ENCODE measurements around the gene TNFAIP1.
A peak's percentile ranks its signal among the peaks of the same experiment; 100 is the strongest.
"Not testable (repeated sequence)": the region's sequence is repeated elsewhere in the genome, so short reads cannot be mapped to it uniquely, and the experiment has no call there.

Gene TNFAIP1

DNA sequence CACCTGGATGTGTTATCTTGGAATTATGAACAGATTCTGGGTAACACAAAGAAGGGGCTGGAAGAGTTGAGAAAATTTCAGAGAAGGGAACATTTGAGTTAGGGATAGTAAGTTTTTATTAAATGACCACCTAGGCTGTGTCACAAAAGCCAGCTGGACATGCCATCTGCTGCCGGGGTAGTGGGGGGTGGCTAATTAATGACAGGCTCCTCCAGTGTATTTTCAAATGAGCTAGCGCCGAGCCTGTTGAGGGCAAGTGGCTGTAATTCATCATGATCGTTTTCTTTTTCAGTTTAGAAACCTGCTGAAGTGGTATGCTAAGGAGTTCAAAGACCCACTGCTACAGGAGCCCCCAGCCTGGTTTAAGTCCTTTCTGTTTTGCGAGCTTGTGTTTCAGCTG, 10.3 kb upstream of the TNFAIP1 start:
- no peak for DNase-seq (ENCODE audit: low read depth)

DNA sequence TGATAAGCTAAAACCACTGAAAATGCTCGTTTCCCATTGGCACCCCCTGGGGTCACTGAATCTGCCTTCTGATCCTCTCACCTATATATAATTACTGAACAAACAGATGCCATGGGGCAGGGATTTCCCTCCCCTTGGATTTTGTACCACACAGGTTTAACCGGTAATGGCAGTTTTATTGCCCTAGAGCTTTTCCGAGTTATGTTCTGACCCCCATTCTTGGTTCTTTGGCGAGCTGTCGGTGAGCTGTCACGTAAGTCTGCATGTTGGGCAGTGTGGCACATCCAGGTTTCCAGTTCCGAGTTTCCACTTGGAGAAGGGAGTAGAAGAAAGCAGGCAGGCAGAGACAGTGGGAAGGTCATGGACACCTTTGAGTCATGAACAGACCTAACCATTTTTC, 9.4 kb upstream of the TNFAIP1 start:
- no peak for DNase-seq (ENCODE audit: low read depth)

DNA sequence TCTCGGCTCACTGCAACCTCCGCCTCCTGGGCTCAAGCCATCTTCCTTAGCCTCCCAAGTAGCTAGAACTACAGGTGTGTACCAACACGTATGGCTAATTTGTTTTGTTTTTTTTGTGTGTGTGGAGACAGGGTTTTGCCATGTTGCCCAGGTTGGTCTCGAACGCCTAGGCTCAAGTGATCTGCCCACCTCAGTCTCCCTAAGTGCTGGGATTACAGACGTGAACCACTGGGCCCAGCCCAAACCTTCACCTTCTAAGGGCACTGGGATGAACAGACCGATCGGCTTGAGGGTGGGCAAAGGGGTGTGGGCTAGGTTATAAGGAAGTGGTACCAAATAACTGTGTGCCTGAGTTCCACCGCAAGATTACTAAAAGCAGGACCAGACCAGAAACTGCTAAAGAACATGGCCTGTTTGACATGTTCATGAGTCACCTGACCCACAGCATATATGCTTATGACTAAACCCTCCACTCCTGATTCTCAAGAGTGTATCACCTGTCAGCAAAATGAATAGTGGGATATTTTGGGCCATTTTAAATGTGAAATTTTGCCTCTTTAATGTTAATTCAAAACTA, 8.4 kb upstream of the TNFAIP1 start:
- DNase-seq (ENCODE audit: low read depth): no peak

DNA sequence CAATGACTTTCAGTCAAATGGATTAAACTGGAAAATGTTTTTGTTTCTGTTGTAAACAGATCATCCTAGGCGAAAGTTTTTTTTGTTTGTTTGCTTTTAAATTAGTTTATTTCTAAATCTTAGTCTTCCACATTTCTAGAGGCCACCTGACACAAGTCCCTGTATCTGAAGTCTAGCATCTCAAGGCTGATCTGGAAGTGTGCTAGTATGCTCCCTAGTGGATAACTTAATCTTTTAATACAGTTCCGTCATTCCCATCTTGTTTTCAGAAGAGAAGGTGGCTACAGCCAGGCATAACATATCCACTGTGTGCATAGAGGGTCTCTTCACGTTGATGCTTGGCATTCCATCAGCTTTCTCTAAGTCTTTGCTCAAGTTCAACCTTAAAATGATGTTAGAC, 7.9 kb upstream of the TNFAIP1 start:
- no peak for DNase-seq (ENCODE audit: low read depth)

DNA sequence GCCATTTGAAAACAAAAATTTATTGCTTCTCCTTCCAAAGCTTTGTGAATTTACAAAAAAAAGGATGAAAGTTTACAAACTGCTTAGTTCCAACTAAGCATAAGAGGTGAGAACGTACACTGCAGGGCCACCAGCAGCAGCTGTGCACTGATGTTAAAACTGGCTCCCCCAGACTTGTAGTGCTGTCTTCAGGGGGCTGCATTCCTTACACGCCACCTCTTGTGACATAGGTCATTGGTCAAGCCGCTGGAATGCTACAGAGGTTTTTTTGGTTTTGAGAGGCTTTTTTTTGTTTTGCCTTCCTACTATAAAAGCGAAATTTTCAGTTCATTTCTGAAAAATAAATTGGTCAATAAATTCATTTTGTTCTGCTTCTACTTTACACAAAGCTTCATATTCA, 7.2 kb upstream of the TNFAIP1 start:
- DNase-seq (ENCODE audit: low read depth): no peak

DNA sequence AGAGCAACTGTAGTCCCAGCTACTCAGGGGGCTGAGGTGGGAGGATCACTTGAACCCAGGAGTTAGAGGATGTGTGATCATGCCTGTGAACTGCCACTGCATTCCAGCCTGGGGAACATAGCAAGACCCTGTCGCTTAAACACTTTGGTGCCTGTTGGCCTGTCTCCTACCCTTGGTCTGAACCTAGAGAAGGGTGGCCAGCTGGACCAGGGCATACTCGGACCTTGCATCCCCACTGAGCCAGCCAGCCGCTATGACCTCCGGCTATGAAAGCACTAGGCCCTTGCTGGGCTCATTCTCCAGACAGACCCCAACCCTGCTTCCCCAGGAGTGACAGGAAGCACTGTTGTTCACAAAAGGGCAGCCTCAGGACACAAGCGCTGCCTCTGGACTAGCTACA, 4.9 kb upstream of the TNFAIP1 start:
- DNase-seq (ENCODE audit: low read depth): no peak

DNA sequence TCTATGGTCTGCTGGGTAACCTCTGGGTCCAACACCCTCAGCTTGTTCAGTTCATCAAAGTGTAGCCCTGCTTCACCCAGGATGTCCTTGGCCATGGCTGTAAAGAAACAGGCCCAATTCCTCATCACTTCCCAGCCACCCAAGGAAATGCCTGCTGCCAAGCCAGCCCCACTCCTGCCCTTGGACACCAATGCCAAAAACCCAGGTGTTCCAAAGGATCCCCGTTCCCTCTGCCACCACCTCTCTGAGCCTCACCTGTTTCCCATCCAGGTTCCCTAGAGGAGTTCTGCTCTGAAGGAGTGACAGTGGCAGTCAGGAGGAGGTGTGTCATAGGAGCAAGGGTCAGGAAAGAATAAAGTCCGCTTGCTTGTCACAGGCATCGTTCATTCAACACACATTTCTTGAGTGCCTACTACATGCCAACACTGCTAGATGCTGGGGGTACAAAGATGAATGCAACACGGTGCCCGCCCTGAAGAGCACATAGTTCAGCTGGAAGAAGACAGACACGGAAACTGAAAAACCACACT, 3.6 kb upstream of the TNFAIP1 start:
- DNase-seq (ENCODE audit: low read depth): no peak

DNA sequence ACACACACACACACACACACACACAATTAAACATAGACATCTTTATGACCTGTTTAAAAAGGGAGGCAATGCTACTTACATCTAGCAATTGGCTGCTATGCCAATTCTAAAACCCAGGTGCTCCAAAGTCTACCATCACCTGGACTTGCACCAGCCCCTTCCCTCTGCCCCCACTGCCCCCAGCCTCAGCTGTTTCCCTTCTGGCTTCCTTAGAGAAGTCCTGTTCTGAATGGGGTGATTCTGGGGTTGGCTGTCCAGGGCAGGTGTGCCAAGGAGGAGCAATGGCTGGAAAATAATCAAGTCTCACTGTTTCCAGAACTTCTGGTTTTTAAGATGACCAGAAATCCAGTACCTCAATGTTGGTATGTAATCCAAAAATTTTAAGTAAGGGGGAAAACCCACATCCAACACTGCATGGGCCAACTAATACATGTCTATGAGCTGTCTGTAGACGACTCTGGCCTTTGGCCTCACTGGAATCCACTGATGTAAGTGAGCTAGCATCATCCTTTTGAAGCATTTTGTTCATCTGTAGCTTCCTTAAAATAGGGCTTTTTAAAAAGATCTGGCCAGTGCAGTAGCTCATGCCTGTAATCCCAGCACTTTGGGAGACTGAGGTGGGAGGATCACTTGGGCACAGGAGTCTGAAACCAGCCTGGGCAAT, 2.3 kb upstream of the TNFAIP1 start:
- DNase-seq (ENCODE audit: low read depth): no peak

DNA sequence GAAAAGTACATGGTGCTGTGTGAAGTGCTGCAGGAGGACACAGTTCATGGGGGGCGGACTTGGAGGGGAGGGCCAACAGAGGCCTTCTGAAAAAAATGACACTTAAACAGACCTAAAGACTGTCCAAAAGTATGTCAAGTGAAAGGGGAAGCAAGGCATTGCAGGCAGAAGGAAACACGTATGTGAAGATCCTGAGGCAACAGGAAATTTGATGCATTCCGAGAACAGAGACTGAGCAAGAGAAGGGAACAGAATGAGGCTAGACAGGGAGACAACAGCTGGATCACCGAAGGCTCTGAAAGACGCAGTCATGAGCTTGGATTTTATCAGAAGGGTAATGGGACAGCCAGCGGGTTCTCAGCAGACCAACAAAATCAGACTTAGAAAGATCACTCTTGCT, 1.4 kb upstream of the TNFAIP1 start:
- DNase-seq (ENCODE audit: low read depth): no peak

DNA sequence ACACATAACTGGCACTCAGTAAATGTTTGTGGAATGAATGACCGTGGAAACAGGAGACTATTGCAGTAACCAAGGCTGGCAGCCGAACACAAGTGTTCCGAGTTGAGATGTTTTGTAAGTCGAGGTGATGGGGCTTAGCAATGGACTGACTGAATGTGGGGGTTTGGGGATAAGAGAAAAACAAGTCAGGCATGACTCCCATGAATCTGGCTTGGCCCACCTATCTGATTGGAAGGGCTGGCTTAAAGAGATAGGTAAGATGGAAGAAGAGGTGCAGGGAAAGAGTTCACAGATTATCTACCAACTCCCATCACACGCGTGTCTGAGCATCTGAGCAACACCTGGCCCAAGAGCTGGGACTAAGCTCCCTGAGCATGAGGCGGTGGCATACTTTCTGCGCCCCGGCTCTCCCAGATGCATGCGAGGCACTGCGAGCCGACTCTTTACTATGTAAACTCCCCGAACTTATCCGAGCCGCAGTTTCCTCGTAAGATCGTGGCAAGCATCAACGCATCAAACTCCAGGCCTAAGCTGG, 828 bp upstream of the TNFAIP1 start:
- DNase-seq (ENCODE audit: low read depth): peak; percentile 29

DNA sequence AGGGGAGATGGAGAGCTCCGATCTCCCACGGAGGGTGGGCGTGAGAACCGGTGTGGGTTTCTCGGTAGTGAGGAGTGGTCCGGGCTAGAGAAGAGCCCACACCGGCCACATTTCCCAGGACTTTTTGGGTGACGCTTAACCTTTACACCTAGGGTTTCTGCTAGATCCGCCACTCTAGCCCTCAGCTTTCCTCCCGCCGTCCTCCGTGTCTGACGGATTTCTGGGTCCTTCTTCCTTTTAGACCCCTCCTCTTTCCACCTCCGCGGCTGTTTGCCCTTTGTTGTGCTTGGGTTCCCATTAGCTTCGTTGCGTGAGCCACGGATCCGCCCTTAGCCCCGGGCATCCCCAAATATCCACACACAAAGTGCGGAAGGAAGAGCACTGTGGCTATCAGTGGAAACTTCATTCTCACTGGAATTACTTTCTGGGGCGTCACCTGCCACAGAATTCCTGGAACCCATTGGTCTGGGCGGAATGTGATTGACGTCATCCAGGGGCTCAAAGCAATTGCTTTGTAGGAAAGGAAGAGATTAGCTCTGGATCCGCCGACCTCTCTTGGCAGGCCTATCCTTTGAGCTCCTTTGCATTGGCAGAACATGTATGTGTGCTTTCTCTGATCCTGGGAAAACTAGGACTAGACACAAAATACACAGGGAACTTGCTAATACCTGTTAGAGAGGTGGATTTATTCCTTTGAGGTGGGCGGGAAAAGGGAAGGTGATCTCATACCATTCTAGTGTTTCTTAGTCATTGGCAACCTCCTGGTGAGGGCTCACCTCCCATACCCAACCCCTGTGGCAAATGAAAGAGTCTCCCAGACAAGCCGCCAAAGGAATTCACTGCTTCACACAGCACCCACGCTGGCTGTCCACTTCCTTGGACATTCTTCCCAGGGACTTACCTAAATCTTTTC, 654 bp downstream of the TNFAIP1 start:
- DNase-seq (ENCODE audit: low read depth): peak; percentile 53

DNA sequence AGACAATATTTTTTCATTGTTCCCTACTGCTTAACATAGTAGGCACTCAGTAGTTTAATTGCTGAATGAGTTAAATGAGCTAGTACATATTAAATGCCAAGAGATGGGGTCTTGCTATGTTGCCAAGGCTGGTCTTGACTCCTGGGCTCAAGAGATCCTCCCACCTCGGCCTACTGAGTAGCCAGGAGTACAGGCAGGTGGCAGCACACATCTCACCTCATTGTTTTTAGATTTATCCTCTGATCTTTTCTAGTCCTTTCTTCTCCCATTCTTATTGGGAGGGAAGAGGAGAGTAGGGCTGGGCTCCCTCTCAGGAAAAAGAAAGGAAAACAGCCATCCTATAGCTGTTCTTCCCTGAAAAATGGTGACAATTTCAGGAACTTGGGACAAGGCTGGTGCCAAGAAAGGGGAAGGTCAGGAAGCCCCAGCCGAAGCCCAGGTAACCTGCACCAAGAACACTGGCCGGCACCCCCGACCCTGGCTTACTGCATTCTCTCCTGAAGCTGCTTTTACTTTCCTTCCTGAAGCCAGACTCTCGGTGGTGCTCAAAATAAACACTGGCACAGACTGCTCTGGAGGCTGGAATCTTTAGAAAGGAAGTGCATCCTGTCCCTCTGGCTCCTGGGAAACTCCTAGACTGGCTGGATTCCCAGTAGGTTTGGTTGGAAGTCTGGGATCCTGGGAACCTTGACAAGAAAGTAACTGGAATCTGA, 2.7 kb downstream of the TNFAIP1 start:
- no peak for DNase-seq (ENCODE audit: low read depth)

DNA sequence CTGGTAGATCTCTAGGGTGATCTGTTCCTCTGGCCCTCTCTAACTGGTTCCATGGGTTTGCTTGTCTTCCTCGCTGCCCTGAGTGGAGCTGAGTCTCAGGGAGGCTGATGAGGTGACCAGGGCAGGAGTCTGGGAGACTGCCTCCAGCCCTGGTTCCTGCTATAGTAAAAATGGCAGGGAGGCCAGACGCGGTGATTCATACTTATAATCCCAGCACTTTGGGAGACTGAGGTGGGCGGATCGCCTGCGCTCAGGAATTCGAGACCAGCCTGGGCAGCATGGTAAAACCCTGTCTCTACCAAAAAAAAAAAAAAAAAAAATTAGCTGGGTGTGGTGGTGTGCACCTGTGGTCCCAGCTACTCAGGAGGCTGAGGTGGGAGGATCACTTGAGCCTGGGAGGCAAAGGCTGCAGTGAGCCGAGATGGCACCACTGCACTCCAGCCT, 3.2 kb downstream of the TNFAIP1 start:
- not testable (repeated sequence) for DNase-seq (ENCODE audit: low read depth)

DNA sequence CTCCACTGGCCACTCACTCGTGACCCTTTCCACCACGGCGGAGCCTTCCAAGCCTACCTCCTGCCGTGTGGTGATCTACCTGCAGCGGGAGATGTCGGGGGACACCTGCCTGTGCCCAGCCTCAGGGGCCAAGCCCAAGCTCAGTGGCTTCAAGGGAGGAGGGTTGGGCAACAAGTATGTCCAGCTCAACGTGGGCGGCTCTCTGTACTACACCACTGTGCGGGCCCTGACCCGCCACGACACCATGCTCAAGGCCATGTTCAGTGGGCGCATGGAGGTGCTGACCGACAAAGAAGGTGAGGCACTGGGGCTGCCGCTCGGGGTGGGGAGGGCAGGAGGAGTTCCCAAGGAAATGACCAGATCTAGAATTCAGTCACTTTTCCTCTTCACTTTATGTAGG, 3.9 kb downstream of the TNFAIP1 start:
- DNase-seq (ENCODE audit: low read depth): no peak

DNA sequence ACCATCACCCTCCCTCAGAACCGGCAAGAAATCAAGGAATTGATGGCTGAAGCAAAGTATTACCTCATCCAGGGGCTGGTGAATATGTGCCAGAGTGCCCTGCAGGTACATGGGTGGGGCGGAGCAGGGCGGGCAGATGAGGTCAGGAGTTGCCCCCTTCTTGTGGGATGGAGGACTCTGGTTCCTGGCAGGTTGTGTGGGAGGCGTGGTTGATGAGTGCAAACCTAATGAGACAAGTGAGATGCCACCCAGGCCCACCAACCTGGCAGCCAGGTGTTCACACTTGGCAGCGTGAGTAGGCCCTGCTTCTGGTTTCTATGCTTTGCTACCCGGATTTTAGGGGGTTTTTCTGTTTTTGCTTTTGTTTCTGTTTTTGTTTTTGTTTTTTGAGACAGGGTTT, 4.8 kb downstream of the TNFAIP1 start:
- DNase-seq (ENCODE audit: low read depth): no peak

DNA sequence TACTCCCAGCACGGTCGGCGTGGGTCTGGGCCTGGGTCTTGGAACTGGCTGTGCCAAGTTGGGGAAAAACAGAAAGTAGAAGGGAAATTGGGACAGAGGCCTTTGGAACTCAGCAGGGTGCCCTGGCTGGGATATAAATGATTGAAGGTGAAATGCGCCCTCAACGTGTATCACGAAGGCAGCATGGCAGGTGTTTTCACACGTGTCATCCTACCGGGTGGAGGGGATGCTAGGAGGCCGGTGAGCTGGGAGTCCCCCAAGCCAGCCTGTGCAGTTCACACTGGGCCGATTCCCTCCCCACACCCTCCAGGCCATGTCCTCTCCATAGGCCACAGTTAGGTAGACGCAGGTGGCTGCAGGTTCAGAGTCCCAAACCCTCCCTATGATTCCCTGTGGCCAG, 6.0 kb downstream of the TNFAIP1 start:
- DNase-seq (ENCODE audit: low read depth): no peak

DNA sequence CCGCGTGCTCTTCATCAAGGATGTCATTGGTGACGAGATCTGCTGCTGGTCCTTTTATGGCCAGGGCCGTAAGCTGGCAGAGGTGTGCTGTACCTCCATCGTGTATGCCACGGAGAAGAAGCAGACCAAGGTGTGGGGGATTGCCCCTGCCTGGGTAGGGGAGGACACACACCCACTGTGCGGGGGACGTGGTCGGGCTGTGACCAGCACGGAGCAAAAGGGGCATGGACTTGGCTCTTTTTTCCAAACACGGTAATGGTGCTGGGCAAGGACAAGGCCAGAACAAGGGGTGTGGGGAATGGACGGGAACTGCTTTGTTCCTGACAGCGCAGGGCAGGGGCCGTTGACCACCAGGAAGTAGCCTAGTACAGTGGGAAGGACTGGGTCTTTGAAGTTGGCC, 6.8 kb downstream of the TNFAIP1 start:
- DNase-seq (ENCODE audit: low read depth): no peak

DNA sequence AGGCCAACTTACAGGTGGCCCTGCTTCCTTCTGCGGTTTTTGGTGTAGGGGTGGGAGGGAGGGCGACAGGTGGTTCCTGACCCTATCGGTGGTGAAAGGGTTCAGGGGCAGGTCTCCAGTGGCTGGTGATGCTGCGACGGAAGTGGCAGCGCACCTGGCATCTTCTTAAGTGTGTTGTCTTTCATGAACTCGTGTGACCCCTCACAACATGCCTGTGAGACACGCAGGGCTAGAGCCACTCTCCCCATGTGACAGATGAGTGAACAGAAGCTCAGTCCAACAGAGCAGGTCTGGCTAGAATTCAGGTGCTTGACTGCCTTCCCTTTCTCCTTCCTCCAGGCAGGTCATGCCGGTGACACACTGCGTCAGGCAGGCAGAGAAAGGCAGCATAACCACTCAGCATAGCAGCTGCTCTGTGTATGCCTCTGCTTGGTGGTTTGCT, 8.0 kb downstream of the TNFAIP1 start:
- no peak for DNase-seq (ENCODE audit: low read depth)

DNA sequence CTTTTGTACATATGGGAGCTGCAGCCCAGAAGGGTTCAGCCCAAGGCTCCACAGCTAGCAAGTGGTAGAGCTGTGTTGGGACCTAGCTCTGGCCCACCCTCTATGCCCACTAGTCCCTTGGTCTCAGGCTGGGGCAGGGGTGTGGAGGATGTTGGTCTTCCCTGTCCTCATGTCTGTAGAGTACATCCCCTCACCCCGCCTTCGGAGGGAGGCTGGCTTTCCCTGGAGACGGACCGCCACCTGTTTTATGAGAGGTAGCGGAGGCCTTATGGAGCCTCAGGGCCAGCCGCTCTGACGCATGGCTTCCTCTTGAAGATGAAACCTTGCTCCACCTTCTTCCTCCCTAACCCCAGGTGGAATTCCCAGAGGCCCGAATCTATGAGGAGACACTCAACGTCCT, 8.4 kb downstream of the TNFAIP1 start:
- no peak for DNase-seq (ENCODE audit: low read depth)

DNA sequence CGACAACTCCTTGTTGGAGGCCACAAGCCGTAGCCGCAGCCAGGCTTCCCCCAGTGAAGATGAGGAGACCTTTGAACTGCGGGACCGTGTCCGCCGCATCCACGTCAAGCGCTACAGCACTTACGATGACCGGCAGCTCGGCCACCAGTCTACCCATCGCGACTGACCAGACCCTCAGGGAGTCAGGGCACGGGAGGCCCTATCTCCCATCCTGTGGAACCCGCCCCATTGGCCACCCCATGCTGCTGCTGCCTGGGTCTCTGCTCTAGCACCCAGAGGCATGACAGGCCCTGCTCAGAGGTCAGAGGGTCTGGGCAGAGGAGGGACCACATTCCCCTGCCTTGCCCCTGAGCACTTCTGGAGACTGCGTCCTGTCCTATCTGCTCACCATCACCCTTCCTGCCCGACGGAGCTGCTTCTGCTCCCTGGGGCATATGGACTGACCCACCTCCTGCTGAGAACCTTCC, 8.9 kb downstream of the TNFAIP1 start:
- DNase-seq (ENCODE audit: low read depth): no peak

DNA sequence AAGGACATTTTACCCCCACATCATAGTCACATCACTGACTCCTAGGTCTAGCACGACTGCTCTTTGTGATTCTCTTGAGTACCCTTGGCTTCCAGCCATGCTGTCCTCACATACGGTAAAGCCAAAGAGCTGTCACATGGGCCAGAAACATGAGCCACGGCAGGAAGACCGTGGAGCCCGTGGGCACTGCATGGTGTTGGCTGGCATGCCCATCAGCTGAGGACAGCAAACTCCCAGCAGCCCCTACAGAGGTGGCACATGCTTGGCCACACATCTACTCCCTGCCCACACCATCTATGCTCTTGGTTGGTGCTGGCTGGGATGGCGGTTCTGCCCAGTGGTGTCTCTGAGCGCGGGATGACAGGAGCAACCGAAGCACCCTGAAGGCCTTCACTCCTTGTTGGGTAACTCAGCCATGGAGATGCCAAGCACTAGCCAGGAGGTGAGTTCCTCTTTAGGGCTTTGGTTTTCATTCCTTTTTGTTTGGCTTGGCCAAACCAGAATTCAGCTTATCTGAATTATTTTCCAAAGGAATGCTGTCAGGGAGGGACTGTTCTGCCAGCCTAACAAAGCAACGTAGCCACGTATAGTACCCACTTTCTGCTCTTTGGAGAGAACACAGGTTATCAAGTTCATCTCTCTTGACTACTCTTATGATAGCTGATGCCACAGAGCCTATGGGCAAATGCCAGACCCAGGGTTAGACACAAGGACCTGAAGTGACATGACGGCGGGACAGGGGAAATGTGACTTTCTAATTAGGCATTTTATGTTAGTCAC, 10.0 kb downstream of the TNFAIP1 start:
- no peak for DNase-seq (ENCODE audit: low read depth)

Data from stromal cell of bone marrow (primary cell).